ENCODE results near the gene RSPH9. TPM values are rescaled to one million over a fixed set of nuclear protein-coding genes. Genes with fewer than 3 reads are reported as not detected.

The RSPH9 gene
- total RNA-seq, 1 experiment from 2014 or later, result 1.1 TPM

DNA sequence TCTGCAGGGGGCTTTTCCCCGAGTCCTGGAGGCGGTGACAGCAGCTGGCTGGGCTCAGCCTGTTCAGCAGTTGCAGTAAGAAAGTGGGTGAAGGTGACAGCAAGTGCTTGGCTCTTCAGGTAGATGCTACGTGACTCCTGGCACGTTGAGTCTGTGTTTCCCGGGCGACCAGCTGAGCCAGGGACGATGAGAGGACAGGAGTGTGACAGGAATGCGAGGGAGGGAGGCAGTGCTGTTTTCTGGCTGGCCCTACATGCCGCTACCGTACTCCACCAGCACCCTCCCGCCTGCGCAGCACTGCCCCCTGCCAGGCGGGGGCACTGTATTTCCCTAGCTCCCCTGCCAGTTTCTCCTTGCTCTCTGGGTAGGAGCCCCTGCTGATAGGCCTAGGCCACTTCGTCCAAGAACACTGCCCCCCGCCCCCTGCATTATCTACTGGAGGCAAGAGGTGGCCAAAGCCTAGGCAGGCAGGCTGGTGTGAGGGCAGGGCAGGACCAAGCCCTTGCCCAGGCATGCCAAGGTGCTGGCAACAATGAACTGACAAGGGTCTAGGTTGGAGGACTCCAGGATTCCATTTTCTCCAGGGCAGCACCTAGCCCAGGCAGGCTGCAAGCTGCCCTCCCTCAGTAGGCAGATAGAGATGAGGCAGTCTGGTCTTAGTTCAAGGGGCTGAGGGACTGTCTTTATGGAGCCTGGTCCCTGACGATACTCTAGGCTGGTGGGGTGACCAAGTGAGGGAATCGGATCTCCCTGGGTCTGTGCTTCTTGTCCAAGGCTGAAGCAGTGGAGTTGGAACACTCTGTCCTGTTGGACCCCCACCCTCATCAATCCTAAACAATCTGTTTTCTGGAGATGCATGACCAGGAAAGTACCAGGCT is 23.6 kb downstream of the RSPH9 start:
- peak; percentile 65 for DNase-seq (ENCODE audit: low read depth)

DNA sequence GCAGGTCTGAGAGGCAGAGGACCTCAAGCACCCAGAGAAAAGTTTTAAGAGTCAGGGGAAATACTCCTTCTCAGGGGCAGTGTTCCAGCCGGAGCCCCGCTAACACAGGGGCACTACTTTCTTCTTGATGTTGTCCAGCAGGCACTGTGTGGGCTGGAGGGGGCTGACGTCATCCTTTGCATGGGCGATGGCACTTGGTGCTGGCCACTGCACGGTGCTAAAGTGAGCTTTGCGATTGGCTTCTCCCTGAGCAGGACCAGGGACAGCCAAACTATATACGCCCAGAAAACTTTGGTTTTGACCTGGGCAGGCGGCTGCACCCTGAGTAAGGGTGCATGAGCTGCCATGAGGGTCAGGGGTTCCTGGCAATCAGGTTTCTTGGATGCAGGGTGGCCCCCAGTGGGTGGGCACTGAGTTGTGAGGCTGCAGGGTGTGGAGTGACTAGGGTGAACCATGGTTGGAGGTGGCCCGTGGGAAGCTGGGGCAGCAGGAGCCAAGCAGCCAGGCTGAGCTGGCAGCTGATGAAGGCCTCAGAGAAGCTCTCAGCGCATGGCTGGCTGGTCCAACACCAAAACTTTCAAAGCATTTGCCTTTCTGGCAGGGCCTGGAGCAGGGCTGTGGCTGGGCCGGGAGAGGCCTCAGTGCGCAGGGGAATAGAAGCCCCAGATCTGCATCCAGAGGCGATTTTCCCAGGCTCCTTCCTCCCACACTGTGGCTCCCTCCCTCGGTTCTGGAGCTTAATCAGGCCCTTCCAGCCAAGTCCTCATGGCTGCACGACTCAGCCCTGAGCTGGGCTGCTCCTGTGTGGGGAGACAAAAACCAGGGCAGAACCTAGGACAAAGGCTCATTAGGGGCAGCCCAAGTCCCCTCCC is 24.4 kb downstream of the RSPH9 start:
- DNase-seq (ENCODE audit: low read depth), result peak; percentile 51

DNA sequence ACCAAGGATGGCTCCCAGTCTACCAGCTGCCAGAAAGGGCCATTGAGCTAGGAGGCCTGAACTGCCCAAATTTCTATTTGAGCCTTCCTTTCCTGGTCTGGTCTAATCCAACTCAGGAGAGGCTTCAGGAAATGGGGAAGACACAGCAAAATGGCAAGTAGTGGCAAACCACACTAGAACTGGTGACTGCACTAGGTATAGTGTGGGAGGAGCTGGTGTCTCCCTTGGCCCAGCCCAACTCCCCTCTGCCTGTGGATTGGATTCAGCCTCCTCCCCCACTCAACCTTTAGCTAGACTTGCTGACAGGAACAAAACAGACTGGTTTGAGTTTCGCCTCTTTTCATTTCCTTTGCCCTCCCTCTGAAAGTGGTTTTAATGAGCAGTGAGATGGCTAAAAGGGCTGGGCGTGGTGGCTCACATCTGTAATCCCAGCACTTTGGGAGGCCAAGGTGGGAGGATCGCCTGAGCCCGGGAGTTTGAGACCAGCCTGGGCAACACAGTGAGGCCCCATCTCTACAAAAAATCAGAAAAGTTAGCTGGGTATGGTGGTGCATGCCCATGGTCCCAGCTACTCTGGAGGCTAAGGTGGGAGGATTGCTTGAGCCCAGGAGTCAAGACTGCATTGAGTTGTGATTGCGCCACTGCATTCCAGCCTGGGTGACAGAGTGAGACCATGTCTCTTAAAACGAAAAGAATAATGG is 25.2 kb downstream of the RSPH9 start:
- no peak for DNase-seq (ENCODE audit: low read depth)

DNA sequence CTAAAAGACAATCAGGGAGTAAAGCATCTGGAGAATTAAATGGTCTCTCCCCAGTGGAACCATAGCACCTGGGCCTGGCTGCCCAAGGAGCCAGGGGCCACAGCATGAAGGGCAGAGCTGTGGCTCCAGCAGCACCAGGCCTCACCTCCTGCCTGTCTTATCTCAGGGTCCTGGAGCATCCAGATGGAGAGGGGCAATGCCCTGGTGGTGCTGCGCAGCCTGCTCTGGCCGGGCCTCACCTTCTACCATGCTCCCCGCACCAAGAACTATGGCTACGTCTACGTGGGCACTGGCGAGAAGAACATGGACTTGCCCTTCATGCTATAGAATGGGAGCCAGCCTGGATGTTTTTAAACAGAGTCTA is 25.8 kb downstream of the RSPH9 start:
- DNase-seq (ENCODE audit: low read depth), result no peak

DNA sequence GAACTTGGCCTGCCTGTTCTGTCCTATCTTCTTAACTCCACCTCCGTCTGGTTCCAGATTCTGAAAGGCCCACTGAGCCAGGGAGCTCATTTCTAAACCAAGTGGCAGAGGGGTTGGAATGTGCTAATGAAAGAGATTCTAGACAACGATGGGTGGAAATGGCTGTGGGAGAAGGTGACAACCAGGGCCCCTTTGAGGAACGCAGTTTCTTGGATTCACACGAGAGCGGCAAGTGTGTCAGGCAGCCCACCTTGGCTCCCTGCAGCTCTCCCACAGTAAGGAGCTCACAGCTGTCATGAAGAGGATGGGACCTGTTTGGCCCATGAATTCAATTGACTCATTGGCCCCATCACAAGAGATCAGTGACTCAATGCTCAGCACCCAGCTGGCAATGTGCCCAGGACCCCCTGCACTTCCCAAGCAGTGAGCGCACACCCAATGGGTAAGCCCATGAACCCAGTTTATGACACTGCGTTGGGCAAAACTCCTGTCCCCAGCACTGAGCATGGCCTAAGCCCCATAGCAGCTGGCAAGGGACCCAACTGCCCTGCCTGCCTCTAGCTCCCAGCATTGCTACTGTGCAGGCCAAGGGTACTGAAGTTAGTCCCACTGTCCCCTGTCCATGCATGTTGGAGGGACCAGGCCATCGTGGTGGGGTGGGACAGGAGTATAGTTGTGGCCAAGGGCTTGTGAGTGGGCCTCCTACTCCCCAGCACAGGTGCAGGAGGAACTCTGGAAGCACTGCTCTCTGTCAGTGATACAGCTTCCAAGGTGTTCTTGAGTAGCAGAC is 26.4 kb downstream of the RSPH9 start:
- DNase-seq (ENCODE audit: low read depth), result no peak

DNA sequence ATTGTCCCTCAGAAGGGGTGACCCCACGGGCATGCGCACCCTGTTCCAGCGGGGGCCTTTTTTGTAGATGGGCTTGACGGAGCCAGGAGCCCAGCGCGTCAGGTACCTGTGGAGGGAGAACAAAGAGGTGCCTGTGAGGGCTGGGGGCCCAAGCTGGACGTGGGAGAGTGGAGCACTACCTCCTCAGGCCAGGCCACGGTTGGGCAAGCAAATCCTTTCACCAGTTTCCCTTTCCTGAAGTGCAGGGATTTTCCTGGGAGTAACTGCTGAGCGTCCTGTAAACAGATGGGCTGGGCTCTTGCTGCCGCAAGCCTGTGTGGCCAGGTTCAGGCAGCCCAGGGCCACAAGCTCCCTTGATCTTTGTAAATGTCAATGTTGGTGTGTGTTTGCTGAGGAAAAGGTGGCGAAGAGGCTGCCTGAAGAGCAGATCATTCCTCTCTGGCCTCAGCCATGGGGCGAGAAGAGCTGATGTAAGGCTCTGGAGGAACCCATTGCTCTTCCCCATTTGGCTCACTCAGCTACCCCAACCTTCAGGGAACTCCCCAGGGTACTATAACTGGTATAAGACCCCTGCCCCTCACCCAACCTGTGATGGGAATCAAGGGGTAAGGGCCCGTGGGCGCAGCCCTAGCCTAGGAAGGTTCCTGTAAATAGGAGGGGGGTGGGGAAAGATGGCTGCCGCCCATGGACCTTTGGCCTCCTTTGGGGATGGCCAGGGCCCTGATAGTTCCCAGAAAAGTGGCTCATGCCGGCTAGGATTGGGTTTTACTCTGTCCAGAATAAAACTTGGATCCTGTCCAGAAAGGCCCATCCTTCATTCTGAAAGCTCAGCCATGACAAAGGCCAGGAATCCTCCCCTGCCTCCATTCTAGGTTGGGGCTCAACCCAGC is 27.2 kb downstream of the RSPH9 start:
- DNase-seq (ENCODE audit: low read depth), result no peak

DNA sequence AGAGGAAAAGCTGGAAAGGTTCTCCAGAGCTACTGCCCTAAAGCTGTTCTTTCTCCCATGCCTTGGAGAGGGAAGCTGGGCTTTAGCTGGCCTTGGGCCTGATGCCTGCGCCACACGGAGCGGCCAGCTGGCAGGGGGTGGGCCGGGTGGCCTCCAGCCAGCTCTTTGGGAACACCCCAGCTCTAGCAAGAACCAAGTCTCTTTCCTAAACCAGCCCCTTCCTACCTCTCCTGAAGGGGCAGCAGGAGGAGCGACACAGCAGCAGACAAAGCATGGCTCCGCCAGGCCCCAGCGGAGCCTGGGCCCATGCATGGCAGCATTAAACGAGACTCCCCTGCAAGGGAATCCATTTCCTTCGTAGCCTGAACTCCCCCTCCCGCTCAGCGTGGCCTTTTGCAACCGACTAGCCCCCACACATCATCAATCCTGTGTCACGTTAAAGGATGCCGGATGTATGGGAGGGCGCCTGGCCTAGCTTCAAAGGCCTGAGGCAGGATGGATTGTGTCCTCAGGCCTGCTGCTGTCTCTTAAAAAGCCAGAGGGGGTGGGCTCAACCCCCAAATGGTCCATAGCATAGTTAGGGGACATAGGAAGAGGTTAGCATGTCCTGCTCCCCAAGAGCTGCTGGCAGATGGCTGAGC is 28.7 kb downstream of the RSPH9 start:
- DNase-seq (ENCODE audit: low read depth), result no peak

DNA sequence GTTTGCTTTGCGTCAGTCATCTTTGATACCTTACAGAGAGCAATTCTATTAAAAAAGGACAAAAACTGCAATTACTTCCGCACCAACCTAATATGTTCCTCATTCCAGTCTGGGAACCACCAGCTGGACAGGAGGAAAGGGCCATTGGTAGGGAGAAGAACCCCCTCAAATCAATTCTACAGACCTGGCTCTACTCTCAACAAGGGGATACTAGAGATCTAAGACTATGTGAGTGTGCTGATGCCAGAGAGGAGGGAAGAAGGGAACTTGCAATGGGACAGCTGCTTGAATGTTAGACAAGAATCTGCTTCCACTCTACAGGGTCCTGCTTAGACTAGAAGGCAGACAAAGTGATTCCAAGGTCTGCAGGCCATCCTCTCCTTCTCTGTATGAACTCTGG is 29.5 kb downstream of the RSPH9 start:
- DNase-seq (ENCODE audit: low read depth), result no peak

DNA sequence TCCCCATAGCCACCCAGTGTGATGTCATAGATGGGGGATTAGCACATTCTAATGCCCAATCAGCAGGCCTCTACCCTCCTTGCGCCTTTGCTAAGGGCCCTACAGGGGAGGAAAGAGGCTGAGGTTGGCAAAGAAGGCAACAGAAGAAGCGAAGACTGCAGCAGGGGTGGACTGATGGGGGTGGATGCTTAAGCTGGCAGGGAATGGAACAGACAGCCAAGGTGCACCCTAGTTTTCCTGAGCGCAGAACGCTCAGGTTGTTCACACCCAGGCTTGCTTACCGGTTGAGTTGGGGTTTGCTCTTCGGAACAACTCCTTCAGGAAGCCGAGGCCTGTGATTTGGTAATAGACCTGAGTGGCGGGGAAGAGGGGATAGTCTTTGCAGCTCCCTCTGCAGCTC is 30.1 kb downstream of the RSPH9 start:
- DNase-seq (ENCODE audit: low read depth), result no peak

DNA sequence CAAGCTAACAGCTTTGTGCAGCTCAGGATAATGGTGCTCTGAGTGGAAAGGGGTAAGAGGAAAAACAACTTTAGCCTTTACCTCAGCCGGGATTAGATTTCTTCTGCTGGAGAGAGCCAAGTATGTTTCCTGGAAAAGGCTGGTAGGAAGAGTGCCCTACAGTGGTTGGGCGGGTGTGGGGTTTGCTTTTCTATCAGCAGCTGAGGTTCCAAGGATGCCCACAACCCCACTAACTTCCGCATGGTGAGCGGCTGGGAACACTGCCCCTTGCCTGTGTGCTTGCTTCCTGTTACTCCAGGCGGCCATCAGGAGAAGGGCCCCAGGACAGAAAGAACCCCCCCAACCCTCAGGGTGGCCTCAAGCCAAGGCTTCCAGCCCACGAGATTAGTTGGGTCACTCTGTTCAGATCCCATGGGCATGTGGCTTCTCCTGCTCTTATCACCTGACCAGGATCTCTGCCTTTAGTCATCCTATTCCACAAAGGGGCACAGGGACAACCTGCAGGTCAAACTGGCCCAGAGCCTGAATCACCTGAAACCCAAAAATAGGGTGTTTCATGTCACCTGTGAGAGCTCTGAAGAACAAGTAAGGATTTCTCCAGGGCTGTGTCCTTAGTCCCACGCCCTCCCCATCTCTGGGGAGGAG is 32.2 kb downstream of the RSPH9 start:
- no peak for DNase-seq (ENCODE audit: low read depth)

DNA sequence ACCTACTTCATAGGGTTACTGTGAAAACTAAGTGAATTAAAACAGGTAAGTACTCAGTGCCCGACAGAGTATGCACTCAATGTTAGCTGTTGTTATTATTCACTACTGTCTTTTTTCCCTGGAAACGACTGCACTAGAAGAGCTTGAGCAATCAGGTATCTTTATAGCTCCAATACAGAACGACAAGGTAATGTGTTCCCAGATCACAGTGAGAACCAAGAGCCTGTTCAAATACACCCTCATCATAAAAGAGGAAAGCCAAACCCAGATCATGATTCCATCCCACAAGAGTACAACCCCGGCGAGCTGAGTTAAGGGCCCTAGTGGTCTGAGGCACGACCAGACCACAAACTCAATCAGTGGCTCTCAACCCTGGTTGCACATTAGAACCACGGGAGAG is 32.9 kb downstream of the RSPH9 start:
- DNase-seq (ENCODE audit: low read depth), result no peak

DNA sequence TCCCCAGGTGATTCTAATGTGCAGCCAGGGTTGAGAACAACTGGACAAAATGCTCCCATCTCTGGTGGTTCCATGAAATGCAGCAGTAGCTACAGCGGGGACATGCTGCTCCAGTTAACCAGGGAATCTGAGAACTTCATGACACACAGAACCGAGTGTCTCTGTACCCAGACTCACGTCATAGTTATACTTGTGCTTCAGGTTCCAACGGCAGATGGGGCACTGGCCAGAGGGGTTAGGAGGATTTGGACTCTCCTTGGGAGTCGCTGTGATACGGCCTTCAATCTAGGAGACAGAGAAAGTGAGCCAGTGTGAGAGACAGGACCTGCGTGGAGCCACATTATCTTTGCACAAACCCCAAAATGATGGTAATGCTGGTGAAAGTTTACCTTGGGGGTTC is 33.5 kb downstream of the RSPH9 start:
- no peak for DNase-seq (ENCODE audit: low read depth)

DNA sequence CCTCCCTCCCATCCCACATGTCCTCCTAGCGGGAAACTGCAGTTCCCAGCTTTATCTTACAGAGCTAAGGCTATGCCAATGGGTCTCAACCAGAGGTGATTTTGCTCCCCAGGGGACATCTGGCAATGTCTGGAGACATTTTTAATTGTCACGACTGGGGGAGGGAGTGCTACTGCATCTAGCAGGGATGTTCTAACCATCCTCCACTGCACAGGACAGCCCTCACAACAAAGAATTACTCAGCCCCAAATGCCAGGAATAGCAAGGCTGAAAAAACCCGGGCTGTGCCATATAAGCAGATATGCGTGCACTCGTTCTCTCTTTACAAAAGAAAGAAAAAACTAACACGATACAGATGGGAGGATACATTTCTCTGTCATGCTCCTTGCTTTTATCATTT is 34.2 kb downstream of the RSPH9 start:
- no peak for DNase-seq (ENCODE audit: low read depth)

DNA sequence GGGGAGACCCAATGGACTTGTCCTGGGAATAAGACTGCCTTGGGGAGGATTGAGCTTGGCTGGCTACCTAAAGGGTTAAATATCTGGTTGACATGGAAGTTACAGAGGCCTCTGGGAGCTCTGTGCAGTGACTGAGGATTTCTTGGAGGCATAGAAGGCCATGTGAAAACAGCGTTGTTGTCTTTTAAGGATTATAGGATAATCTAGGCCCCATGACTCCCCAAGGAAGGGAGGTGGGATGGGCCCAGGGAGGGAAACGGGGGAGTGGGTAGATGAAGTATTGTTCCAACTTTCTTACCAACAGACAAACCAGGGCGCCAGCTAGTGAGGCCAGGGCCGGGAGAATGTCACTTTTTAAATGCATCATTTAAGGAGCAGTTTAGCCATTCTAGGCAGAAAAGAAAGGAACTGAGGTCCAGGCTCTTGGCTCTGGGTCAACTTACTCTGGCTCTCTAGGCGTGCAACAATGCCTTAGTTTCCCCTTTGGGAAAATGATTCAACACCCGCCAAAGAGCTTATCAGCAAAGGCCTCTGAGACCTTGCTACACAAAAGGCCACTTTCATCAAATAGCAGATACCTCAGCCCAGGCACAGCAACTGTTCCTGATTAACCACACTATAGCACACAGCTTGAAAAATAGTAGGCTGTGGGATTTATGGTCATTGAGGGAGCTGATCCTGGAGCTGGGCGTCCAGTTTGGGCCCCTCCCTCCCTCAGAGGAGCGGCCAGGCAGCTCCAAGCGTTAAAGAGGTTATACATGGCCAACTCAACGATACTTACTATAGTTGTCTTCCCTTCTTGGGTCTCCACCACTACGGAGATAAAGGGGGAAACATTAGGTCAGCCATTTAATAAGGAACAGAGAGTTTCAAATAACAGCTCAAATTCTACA is 35.7 kb downstream of the RSPH9 start:
- DNase-seq (ENCODE audit: low read depth), result no peak

DNA sequence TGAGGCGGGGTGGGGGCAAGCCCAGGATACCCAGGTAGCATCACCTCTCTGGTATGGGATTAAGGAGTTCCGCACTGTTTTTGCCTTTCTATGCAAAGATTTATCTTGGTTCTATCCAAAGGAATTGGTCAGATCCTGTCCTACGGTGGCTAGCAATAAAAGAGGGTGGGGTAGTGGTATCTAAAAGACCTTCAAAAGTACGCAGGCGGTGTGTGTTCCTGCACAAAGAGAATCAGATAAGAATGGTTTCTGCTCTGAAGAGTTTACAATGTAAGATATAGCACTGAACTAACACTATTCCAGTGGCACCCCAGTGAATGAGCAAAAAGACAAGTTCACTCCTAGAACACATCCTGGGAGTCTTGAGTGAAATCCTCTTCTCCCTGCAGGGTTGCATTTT is 36.5 kb downstream of the RSPH9 start:
- no peak for DNase-seq (ENCODE audit: low read depth)

DNA sequence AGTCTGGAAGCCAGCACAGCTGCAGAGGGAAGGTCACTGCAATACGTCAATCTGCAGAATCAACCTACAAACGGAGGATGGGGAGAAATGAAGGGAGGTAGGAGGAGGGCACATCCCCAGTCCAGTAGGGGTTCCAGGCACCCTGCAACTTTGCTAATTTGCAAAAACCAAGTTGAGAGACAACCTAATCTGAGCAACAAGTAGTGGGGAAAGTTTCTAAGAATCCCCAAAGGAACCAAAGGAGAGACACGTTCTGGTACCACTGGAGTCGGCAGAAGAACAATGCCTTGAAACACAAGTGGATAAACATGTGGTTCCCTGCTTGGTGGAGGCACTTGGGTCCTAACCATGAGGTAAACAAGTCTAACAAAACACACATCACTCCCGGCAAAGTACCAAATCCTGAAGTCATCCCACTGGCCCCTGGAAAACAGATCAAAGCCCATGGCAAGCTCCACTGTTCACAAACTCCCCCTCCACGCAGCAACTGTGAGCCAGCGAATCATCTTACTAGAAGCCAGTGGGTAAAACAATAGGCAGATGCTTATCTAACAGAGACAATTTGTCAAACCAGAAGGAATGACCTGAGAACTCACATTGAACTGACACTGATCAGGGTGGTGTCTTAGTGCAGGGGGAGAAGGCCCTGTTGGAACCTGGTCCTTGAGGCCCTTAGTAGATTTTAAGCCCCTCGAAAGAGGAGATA is 38.0 kb downstream of the RSPH9 start:
- DNase-seq (ENCODE audit: low read depth), result no peak

DNA sequence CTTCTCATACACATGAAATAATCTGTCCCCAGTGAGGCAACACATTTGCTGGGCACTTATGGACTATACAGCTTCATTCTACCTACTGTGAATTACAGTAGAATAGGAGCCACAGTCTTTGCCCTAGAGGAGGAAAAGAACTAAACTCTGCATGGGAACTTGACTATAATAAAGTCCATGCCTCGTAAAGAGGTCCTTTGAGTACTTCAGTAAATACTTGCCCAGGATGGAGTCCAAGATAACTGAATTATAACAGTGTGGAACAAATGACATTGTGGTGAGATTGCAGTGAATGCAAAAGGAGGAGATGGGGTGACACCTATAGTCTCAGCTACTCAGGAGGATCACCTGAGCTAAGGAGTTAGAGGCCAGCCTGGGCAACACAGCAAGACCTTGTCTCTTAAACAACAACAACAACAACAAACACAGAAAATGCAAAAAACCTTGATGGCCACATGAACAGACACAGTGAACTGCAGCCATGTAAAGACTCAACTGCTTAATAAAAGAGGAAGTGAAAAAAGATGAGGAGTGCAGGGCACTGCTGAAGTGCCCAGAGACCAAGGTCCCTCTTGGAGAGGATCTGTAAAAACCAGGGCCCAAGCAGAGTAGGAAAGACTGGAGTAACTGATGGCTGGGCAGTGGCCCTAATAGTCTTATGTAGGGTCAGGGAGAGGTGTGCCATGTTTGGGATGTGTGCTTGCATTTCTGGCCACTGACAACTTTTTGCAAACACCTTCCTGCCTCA is 39.0 kb downstream of the RSPH9 start:
- DNase-seq (ENCODE audit: low read depth), result no peak

Data from RPMI7951 (cell line).